KMS-11 (cell line): ENCODE measurements around the gene P2RY11.

Experiments
- H2AFZ ChIP-seq: fragments of 200-600 bp; sonication (generic); 2 replicates; pipeline ENCODE4 v1.6.1; 2016; ENCODE audit warnings: antibody characterized with exemption, mixed run types, low read depth
- H3K27ac ChIP-seq: fragments of 200-600 bp; sonication (generic); 2 replicates; pipeline ENCODE4 v1.6.1; 2016; ENCODE audit warnings: mild to moderate bottlenecking, mixed run types
- H3K27me3 ChIP-seq: fragments of 200-600 bp; sonication (generic); 2 replicates; pipeline ENCODE4 v1.6.1; 2017; ENCODE audit warnings: mild to moderate bottlenecking, low read depth, mixed run types, moderate library complexity; ENCODE audit not compliant: insufficient read depth
- H3K36me3 ChIP-seq: fragments of 200-600 bp; sonication (generic); 2 replicates; pipeline ENCODE4 v1.6.1; 2017; ENCODE audit warnings: mild to moderate bottlenecking, mixed run types; ENCODE audit not compliant: insufficient read depth
- H3K4me1 ChIP-seq: fragments of 200-600 bp; sonication (generic); 2 replicates; pipeline ENCODE4 v1.6.1; 2016; ENCODE audit warnings: mild to moderate bottlenecking, low read depth, mixed run types; ENCODE audit not compliant: poor library complexity, severe bottlenecking
- H3K4me2 ChIP-seq: fragments of 200-600 bp; sonication (generic); 2 replicates; pipeline ENCODE4 v1.7.0; 2016; ENCODE audit warnings: mild to moderate bottlenecking, mixed run types
- H3K4me3 ChIP-seq: fragments of 200-600 bp; sonication (generic); IDR thresholded peaks from 2 replicates; pipeline ENCODE4 v1.6.1; 2017; ENCODE audit warnings: low read depth, low read length, mixed read lengths; ENCODE audit not compliant: insufficient read depth
- H3K79me2 ChIP-seq: fragments of 200-600 bp; sonication (generic); 2 replicates; pipeline ENCODE4 v1.6.1; 2016; ENCODE audit warnings: low read depth, mixed run types; ENCODE audit not compliant: insufficient read depth
- H3K9ac ChIP-seq: fragments of 200-600 bp; sonication (generic); 2 replicates; pipeline ENCODE4 v1.6.1; 2016; ENCODE audit warnings: mild to moderate bottlenecking, mixed run types
- H4K20me1 ChIP-seq: fragments of 200-600 bp; sonication (generic); 2 replicates; pipeline ENCODE4 v1.6.1; 2016; ENCODE audit warnings: mild to moderate bottlenecking, mixed run types; ENCODE audit not compliant: insufficient read depth
- CTCF ChIP-seq: fragments of 200-600 bp; sonication (generic); conservative IDR thresholded peaks from 2 replicates; pipeline ENCODE4 v1.6.1; 2017; ENCODE audit warnings: low read depth, mild to moderate bottlenecking, antibody characterized with exemption, low read length, moderate library complexity, mixed read lengths

Gene P2RY11

GRCh38 chr19:10137751-10138682 lies 26.5 kb downstream of the P2RY11 start:
- Histone ChIP-seq H3K27me3 (no peaks in the 10 kb centered on the region), H3K79me2 (no peaks in the 10 kb centered on the region), H3K4me2 (no peak overlapping the region), H3K4me3 (no peak overlapping the region), H3K9ac (no peak overlapping the region), H4K20me1 (no peaks in the 10 kb centered on the region), H3K4me1 (no peaks in the 10 kb centered on the region), H2AFZ (no peak overlapping the region), H3K27ac (no peak overlapping the region), H3K36me3 (peaks cover 21% of the 10 kb centered on the region; the same call in 1 of the 2 replicates)
- TF ChIP-seq CTCF: no peak

GRCh38 chr19:10138879-10139795 lies 27.6 kb downstream of the P2RY11 start:
- no peak overlapping the region for H3K9ac ChIP-seq

GRCh38 chr19:10139952-10140351 lies 28.5 kb downstream of the P2RY11 start:
- no peaks in the 10 kb centered on the region for H3K27me3 ChIP-seq
- TF ChIP-seq CTCF: no peak
- no peak overlapping the region for H3K9ac ChIP-seq
- no peaks in the 10 kb centered on the region for H3K79me2 ChIP-seq
- no peak overlapping the region for H3K4me2 ChIP-seq
- no peak overlapping the region for H3K27ac ChIP-seq
- peaks cover 29% of the 10 kb centered on the region; the same call in 1 of the 2 replicates for H3K36me3 ChIP-seq
- H3K4me3 ChIP-seq: no peak overlapping the region
- no peak overlapping the region for H2AFZ ChIP-seq
- no peaks in the 10 kb centered on the region for H3K4me1 ChIP-seq
- no peaks in the 10 kb centered on the region for H4K20me1 ChIP-seq

More at GRCh38 chr19:10138879-10139795, 27.6 kb downstream of the P2RY11 start:
- H3K27me3 ChIP-seq: no peaks in the 10 kb centered on the region
- no peak overlapping the region for H2AFZ ChIP-seq
- H3K4me1 ChIP-seq: no peaks in the 10 kb centered on the region
- no peak overlapping the region for H3K4me2 ChIP-seq
- no peak overlapping the region for H3K27ac ChIP-seq
- H3K36me3 ChIP-seq: peaks cover 29% of the 10 kb centered on the region; the same call in 1 of the 2 replicates
- no peaks in the 10 kb centered on the region for H3K79me2 ChIP-seq
- H3K4me3 ChIP-seq: no peak overlapping the region
- H4K20me1 ChIP-seq: no peaks in the 10 kb centered on the region
- no peak for TF ChIP-seq CTCF

- no peak for TF ChIP-seq CTCF
- H3K4me3 ChIP-seq: no peak overlapping the region
- H3K36me3 ChIP-seq: peaks cover 29% of the 10 kb centered on the region; the same call in 1 of the 2 replicates
- no peaks in the 10 kb centered on the region for H3K79me2 ChIP-seq
- no peak overlapping the region for H2AFZ ChIP-seq
- no peak overlapping the region for H3K9ac ChIP-seq
- no peaks in the 10 kb centered on the region for H3K4me1 ChIP-seq
- no peak overlapping the region for H3K4me2 ChIP-seq
- no peak overlapping the region for H3K27ac ChIP-seq
- H3K27me3 ChIP-seq: no peaks in the 10 kb centered on the region
- H4K20me1 ChIP-seq: no peaks in the 10 kb centered on the region
These were observed 30.0 kb downstream of the P2RY11 start for GRCh38 chr19:10141479-10141878.
